ENCODE measurements around the gene SUSD5.
"Not testable (repeated sequence)": the region's sequence is repeated elsewhere in the genome, so short reads cannot be mapped to it uniquely, and the experiment has no call there.

SUSD5 gene

DNA sequence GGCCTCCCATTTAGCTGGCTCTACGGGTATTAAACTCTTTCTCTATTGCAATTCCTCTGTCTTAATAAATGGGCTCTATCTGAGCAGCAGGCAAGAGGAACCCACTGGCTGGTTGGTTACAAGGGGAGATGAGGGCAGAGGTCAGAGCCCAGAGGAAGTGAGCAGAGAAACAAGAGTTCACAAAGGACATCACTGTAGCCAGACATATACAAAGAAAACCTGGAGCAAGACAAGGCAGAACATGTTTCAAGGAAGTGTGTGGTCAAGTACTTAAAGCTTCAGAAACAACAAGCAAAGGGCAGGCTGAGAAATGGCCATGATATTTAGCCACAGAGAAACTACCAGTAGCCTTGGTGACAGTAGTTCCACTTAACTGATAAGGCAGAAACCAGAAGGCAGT, 24.3 kb downstream of the SUSD5 start:
- DNase-seq (ENCODE audit: low spot score): no peak

DNA sequence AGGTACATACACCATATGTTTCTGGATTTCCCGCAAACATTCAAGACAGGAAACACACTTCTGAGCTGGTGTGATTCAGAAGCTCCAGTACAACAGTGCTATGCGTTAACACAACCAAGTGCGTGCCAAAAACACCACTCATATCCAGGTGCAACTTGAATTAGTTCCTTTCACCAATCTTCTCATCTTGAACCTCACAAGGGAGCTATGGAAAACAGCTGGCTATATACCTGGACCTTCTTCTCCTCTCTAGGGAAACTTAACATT, 31.3 kb downstream of the SUSD5 start:
- DNase-seq (ENCODE audit: low spot score): no peak

DNA sequence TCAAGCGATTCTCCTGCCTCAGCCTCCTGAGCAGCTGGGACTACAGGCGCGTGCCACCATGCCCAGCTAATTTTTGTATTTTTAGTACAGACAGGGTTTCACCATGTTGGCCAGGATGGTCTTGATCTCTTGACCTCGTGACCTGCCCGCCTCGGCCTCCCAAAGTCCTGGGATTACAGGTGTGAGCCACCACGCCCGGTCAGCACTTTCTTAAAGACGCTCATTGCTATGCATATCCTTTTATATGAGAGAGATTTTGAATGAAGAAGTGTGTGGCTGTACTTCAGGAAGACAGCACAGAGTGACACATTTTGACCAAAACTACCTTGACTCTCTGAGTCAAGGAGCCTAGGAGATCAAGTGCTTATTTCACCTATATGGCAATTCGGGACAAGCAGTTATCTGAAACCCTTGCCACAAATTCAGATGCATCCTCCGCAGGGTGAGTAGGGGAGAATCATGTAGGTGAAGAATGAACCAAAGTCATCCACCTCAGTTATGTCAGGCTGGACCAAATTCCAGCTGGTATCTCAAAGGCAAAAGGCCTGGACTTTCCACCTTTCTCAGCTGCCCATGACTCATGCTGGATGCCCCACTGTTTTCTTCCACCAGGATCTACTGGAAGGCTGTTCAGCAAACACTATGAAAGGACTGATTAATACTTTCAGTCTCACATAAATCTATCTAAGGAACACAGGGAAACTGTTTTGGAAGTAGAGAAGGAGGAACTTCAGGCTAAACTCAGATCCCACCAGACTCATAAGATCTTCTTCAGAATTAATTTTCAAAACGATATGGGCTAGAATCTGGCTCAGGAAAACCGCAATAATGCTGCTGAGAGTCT, 31.9 kb downstream of the SUSD5 start:
- no peak for DNase-seq (ENCODE audit: low spot score)

DNA sequence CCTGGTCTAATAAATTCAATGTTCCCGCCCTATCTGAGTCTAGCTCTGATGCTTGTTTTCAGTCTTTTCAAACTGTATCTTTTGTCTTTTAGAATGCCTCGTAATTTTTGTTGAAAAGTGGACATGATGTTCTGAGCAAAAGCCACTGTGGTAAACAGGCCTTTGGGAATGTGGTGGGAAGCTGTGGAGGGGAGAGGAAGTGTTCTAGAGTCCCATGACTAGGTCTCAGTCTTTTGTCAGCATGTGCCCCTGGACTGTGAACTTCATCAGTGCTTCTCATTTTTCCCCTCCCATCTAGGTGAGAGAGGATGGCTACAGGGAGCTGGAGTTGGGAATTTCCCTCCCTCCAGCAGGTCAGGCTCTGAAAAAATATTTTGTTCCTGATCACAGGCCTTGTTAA, 33.7 kb downstream of the SUSD5 start:
- no peak for DNase-seq (ENCODE audit: low spot score)

DNA sequence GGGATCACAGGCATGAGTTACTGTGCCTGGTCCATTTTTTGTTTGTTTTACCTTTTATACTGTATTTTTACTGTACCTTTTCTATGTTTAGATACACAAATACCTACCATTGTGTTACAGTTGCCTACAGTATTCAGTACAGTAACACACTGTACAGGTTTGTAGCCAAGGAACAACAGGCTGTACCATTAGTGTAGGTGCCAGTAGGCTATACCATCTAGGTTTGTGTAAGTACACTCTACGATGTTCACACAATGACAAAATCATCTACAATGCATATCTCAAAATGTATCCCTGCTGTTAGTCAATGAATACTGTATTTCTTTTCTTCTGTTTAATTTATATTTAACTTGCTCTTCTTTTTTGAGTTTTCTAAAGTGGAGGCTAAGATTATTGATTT, 37.0 kb downstream of the SUSD5 start:
- DNase-seq (ENCODE audit: low spot score): not testable (repeated sequence)

DNA sequence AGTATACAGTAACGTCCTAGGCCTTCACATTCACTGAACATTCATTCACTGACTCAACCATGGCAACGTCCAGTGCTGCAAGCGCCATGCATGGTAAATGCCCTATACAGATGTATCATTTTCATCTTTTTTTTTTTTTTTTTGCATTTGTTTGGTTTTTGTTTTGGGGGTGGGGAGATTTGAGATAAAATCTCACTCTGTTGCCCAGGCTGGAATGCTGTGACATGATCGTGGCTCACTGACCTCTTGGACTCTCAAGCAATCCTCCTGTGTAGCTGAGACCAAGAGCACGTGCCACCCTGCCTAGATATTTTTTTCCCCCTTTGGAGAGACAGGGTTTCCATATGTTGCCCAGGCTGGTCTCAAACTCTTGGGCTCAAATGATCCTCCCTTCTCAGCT, 37.4 kb downstream of the SUSD5 start:
- no peak for DNase-seq (ENCODE audit: low spot score)

DNA sequence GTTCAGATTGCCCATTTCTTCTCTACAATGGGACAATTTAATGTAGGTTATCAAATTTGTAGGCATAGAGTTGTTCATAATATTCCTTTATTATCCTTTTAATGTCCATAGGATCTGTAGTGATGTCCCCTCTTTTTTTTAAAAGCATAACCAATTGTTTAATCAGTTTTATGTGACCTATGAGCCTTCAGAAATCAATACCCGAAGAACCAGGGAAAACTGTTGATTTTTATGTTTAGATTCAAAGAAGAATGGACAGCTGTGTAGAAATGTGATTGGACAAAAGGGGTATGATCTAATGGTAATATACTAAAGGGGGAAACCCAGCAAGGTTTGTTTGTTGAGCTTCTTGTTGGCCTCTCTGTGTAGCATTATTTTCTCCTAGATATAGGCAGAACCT, 39.5 kb downstream of the SUSD5 start:
- no peak for DNase-seq (ENCODE audit: low spot score)

DNA sequence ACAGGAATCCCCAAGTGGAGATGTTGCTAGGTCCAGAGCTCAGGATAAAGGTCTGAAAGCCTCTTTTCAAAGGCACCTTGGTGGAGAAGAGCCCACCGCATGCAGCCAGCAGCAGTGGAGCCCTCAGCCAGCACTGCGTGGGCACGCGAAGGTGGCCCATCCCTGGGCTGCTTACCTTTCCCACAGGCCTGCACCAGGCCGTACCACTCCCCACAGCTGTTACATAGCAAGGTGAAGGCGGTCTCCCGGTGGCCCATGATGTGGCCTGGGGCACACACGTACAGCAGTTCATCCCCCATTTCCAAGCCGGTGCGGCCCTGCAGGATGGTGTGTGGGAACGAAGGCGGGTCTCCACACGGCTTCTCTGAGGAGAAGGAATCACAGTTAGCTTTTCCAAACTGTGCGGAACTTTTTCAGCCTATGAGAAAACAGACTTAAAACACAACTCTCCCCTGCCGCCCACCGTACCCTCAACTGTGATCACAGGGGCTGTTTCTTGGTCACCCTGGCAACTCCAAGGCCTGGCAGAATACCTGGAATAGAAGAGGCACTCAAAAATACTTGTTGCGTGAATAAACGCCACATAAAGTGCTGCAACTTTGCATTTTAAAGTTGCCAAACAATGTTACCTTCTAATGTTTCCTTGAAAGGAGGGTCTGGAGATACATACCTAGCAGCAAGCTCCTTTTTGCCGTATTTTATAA, 43.7 kb downstream of the SUSD5 start:
- DNase-seq (ENCODE audit: low spot score): no peak

DNA sequence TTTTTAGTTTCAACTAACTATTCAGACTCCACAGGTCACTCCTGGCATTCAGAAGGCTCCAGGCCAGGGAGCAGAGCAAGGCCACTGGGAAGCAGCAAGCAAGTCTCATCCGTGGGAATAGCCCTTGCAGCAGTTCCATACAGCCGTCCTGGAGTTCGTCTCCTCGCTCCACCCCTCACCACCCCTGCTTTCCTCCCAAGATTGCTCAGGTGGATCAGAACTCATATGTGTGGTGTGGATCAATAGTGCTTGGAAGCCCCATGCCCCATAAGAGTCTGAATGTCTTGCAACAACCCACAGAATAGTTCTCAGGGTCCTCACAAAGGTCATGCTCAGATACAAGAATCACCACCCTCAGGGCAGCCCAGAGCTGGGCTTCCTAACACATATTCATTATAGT, 44.5 kb downstream of the SUSD5 start:
- DNase-seq (ENCODE audit: low spot score): no peak

DNA sequence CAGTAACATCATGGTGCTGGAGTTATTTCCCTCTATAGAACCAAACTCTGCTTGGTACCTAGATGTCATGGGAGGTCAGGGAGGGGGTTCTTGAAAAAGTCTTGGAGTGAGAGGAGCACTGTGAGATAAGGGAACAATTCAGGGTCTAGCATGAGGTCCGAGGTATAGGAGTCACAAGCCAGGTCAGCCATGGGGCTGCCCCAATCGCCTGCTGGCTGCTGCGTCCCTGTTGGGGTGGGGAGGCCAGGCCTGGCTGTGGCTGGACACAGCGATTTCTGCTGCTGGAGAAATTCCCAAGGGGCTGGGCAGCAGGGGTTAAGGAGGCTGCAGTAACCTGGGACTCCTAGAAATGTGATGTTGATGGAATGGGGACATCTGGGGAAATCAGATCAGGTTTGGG, 44.9 kb downstream of the SUSD5 start:
- no peak for DNase-seq (ENCODE audit: low spot score)

DNA sequence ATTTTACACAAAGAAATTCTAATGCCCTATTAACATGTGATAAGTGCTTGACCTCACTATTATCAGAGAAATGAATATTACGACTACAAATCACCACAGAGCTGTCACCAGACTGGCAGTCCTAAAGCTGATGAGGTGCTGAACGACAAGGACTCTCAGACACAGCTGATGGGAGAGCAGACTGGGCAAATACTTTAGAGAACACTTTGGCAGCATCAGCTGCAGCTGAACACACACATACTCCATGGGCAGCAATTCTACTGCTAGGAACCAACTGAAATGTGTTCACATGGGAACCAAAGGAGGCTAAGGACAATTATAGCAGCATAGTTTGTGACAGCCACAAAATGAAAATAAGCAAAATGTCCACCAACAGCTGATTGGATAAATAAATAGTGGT, 45.5 kb downstream of the SUSD5 start:
- DNase-seq (ENCODE audit: low spot score): no peak

DNA sequence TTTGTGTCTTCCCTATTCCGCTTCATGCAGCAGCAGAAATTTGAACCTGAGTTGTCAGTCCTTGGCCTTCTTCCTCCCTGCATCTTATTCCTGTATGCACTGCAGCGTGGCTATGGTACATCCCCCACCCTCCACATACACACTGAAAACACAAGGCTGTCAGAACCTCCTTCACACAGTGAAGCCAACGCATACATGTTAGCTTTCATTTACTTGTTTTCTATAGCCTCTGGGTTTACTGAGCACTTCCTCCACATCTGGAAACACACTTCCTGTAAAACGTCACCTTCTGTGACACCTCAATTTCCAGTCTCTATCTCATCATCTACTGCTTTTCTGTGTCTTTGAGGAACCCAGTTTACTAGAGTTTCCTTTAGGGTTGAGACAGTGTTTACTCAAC, 47.0 kb downstream of the SUSD5 start:
- DNase-seq (ENCODE audit: low spot score): no peak

DNA sequence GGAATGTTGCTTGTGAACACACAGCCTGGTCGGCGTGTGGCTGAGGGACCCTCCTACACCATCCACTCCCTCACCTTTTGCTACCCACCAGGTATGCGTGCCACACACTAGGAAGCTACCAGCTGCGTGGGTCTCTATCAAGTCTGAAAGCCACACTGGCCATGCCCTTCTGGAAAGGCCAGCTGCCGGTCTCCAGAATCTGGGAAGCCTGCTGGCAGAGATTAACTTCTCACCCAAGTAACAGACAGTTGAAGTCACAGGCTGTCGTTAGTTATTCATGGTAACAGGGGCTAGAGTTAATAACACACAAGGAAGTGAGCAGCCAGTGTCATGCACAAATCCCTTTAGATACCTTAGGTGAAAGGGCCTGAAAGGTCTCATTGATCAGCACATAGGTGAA, 48.1 kb downstream of the SUSD5 start:
- DNase-seq (ENCODE audit: low spot score): no peak

DNA sequence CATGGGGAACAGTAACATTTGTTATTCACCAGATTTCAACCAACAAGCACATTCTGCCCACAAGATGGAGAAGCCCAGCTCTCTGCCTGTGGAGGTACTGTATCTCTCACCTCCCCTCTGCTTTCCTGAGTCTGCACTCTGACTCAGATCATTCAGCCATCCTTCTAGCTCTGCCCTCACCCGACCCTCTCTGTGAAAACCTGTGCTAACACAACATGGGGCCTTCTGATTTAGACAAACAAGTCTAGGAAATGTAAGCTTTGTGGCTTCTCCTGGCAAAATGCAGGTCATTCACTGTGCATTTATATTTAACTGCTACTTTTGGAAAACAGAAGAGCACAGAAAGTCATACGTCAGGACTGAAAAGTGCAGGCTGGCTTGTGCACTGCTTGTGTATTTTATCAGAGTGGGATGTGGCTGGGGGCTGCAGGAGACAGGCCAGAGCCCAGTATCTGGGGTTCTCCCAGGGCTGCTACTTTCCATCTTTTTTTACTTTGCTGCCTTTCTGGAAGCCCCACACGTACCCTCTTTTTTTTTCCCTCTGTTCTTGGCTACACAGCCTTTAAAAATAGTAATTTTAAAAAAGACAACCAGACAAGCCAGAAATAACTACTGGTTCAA, 50.8 kb downstream of the SUSD5 start:
- no peak for DNase-seq (ENCODE audit: low spot score)

DNA sequence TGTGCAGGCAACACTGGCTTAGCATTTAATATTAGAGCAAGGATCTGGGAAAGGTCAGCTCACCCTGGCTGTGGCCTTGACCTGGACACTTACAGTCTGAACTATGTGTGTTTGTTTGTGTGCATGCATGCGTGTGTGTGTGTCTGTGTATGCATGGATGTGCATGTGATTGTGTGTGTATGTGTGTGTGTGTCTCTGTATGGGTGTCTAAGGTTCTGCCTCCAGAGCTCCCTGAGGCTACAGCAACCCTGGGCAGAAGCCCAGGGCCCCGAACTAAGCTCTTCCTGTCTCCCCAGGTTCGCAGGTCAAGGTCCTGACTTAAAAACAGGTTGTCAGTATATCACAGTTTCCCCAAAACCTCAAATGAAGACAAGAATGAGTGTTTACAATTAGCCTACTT, 51.3 kb downstream of the SUSD5 start:
- no peak for DNase-seq (ENCODE audit: low spot score)

DNA sequence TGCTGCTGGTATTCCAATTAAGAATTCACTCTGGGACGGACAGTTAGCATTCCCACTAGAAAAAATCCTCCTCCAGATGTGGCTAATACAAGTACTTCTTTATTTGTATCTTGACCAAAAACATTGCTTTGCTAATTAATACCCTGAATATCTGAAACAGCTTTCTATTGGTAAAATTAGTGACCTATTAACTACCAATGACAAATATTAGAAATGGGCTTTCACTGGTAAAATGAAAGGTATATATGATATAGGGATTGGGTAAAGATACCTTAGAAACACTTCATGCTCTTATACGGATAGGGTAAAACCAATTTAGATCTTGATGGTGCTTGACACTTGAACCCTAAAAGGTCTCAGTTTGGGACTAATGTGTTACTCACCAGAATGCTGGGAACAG, 52.5 kb downstream of the SUSD5 start:
- no peak for DNase-seq (ENCODE audit: low spot score)

DNA sequence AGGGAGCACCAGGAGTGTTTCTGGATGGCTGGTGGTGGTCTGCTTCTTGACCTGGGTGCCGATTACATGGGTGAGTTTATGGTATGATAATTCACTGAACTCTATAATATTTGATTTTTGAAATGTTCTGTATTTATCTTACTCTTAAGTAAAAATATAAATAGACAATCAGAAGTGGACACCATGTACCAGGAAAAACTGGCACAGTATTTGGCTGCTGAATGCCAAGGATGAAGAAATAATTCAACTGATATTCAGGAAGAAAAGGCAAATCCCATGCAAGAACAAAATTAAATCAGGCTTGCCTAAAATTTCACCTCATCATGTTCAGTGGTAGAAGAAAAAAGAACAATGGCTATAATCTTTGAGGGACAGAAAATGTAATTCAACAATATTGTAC, 53.2 kb downstream of the SUSD5 start:
- no peak for DNase-seq (ENCODE audit: low spot score)

DNA sequence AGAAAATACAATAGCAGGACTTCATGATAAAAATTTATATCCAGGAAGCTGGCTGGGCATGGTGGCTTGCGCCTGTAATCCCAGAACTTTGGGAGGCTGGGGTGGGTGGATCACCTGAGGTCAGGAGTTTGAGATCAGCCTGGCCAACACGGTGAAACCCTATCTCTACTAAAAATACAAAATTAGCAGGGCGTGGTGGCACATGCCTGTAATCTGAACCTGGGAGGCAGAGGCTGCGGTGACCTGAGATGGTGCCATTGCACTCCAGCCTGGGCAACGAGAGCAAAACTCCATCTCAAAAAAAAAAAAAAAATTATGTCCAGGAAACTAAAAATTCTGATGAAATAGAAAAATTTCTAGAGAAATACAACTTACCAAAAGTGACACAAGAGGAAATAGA, 56.0 kb downstream of the SUSD5 start:
- DNase-seq (ENCODE audit: low spot score): not testable (repeated sequence)

DNA sequence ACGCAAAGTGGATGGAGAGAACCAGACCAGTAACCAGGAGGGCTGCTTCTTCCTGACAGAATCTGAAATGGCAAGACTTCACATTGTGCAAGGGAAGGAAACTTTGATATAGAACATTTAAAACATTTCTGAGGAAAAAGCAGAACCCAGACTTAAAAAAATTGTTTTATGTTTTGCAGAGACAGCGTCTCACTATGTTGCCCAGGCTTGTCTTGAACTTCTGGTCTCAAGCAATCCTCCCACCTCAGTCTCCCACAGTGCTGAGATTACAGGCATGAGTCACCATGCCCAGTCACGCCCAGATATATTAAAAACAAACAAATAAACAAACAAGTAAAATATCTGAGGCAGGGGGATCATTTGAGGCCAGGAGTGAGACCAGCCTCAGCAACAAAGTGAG, 58.6 kb downstream of the SUSD5 start:
- DNase-seq (ENCODE audit: low spot score): no peak

DNA sequence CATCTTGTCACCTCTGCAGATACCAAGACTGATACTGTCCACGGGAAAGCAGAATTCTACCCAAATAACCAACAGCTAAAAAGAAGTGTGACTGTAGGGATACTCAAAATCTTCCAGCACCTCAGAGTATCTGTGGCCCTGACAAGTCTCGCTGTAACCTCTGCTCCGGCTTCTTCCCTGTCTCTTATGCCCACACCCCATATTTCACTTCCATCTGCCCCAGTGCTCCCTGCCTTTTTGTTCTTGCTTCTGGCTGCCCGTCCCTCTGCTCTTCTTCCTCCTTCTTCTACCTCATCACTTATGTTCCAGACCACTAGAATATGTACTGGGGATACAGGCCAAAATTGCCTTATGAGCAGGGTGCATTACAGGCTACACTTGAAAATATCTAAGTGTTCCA, 59.4 kb downstream of the SUSD5 start:
- no peak for DNase-seq (ENCODE audit: low spot score)

DNA sequence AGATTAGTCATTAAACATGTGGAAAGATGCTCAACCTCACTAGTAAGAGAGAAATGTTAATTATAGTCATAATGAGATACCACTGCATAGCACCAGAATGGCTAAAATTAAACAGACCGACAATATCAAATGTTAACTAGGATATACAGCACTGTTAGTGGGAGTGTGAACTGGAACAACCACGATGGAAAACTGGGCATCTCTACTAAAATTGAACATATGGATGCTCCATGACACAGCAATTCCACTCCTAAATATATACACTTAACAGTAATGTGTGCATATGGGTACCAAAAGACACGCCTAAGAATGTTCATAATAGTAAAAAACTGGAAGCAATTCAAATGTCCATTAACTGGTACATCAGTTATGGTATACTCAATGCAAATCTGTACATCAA, 63.3 kb downstream of the SUSD5 start:
- no peak for DNase-seq (ENCODE audit: low spot score)

DNA sequence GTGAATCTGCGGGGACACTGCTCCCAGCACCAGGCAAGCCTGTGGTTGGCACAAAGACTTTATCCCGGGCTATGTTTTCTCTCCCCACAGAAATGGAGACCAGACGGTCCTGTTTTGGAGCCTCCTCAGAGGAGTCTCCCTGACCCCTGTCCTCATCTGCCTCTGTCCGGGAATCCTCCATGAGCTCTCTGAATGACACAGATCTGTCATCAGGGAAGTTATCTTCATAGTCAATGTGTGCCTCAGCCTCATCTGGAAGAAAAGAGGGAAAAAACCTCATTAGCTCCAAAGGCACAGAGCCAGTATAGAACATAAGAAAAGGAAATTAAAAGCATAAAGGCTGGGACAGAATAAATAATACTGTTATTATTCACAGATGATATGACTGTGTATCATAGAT, 64.8 kb downstream of the SUSD5 start:
- DNase-seq (ENCODE audit: low spot score): no peak

All from AG08395 (cell line).